Activated CD4-positive, alpha-beta memory T cell treated with anti-CD3 and anti-CD28 coated beads, Interleukin-2, amount 10 ng/mL, durations not matched to agents 7 days and 5 days (primary cell): ENCODE data around the gene ELP5. TPM values are rescaled to one million over a fixed set of nuclear protein-coding genes. Genes with fewer than 3 reads are reported as not detected.
"Not testable (repeated sequence)": the region's sequence is repeated elsewhere in the genome, so short reads cannot be mapped to it uniquely, and the experiment has no call there.

Source experiments
- CTCF ChIA-PET: fragments of 350-600 bp; sonication (Branson Sonifier 250); formaldehyde crosslinking; loops from one replicate; lab custom pipeline; 2021; ENCODE audit warnings: antibody characterized with exemption, inconsistent platforms; lab: Charles Lee
- POLR2A ChIA-PET: fragments of 350-600 bp; sonication (Branson Sonifier 250); formaldehyde crosslinking; loops from one replicate; lab custom pipeline; 2021; ENCODE audit warnings: antibody characterized with exemption; lab: Charles Lee
- DNase-seq: peaks from one replicate; pipeline ENCODE4 v3.0.0-alpha.2; 2020
- H3K27ac Mint-ChIP-seq: one replicate; pipeline ENCODE4 v1.8.0; 2021; ENCODE audit warnings: mild to moderate bottlenecking, mixed read lengths
- H3K27me3 Mint-ChIP-seq: one replicate; pipeline ENCODE4 v1.8.0; 2021; ENCODE audit warnings: mixed read lengths
- H3K36me3 Mint-ChIP-seq: one replicate; pipeline ENCODE4 v1.8.0; 2021; ENCODE audit warnings: low read depth, mixed read lengths
- H3K4me1 Mint-ChIP-seq: one replicate; pipeline ENCODE4 v1.8.0; 2021; ENCODE audit warnings: mixed read lengths
- H3K4me3 Mint-ChIP-seq: one replicate; pipeline ENCODE4 v1.8.0; 2021; ENCODE audit warnings: mild to moderate bottlenecking, mixed read lengths
- H3K9me3 Mint-ChIP-seq: one replicate; pipeline ENCODE4 v1.8.0; 2021; ENCODE audit warnings: mixed read lengths
- total RNA-seq, 2 experiments: library from RNA; stranded (reverse); gene quantifications; one replicate each; pipeline ENCODE4 v1.2.3, GENCODE V29; 2021

The ELP5 gene
- total RNA-seq, 2 experiments from 2014 or later, result 40.4 to 42.1 TPM

- H3K36me3 Mint-ChIP-seq, result peaks cover 74% of the 10 kb centered on the region
- POLR2A ChIA-PET, result interaction anchor here (0.6 to 9.1 kb wide), 11 partner anchors 11 to 447 kb away, joined by 3 to 100 read pairs (median 6); partner anchors contain the start of genes ACADVL, ACAP1, CTDNEP1 and DLG4
- peak; percentile 98 for DNase-seq
- H3K9me3 Mint-ChIP-seq, result no peaks in the 10 kb centered on the region
- CTCF ChIA-PET, result interaction anchor here (0.6 to 6.6 kb wide), 4 partner anchors 18 to 321 kb away, joined by 4 to 44 read pairs (median 5); partner anchors contain the start of genes ACADVL and DLG4
- no peaks in the 10 kb centered on the region for H3K27me3 Mint-ChIP-seq
- H3K4me1 Mint-ChIP-seq, result peaks cover 71% of the 10 kb centered on the region
- H3K4me3 Mint-ChIP-seq, result peak within 1 kb of the TSS; percentile 87
- H3K27ac Mint-ChIP-seq, result peak within 1 kb of the TSS; percentile 92
Measured at GRCh38 chr17:7239091-7240027, 12.7 kb upstream of the ELP5 start, which contains the start of gene PHF23. Gene PHF23, minus strand, starts transcription at chr17:7239457. Its CDS starts 178 bp downstream, at chr17:7239279.

- no peak for DNase-seq
- Mint-ChIP-seq H3K36me3 (peaks cover 69% of the 10 kb centered on the region), H3K27ac (peak overlapping the region; percentile 92), H3K4me1 (peaks cover 62% of the 10 kb centered on the region), H3K9me3 (no peaks in the 10 kb centered on the region), H3K4me3 (peak overlapping the region; percentile 87), H3K27me3 (no peaks in the 10 kb centered on the region)
- ChIA-PET CTCF (interaction anchor here (1.6 to 6.6 kb wide), 4 partner anchors 19 to 320 kb away, joined by 4 to 44 read pairs (median 12); partner anchors contain the start of genes ACADVL and DLG4), POLR2A (interaction anchor here (1.0 to 9.1 kb wide), 4 partner anchors 10 to 334 kb away, joined by 3 to 100 read pairs (median 38); partner anchors contain the start of genes ACADVL, CTDNEP1, DLG4 and ELP5)
Measured at GRCh38 chr17:7240375-7240774, 11.6 kb upstream of the ELP5 start.

- peak overlapping the region; percentile 87 for H3K4me3 Mint-ChIP-seq
- POLR2A ChIA-PET, result interaction anchor here (0.6 to 9.1 kb wide), 8 partner anchors 9 to 446 kb away, joined by 3 to 100 read pairs (median 12); partner anchors contain the start of genes ACADVL, CTDNEP1, DLG4 and ELP5
- no peaks in the 10 kb centered on the region for H3K27me3 Mint-ChIP-seq
- peaks cover 55% of the 10 kb centered on the region for H3K4me1 Mint-ChIP-seq
- CTCF ChIA-PET, result interaction anchor here (0.9 to 2.7 kb wide), 5 partner anchors 8 to 374 kb away, joined by 3 to 19 read pairs (median 6); partner anchors contain the start of genes ACADVL, DLG4 and FXR2
- no peak for DNase-seq
- peak overlapping the region; percentile 92 for H3K27ac Mint-ChIP-seq
- peaks cover 66% of the 10 kb centered on the region for H3K36me3 Mint-ChIP-seq
- no peaks in the 10 kb centered on the region for H3K9me3 Mint-ChIP-seq
Measured at GRCh38 chr17:7241090-7241733, 10.8 kb upstream of the ELP5 start.

- POLR2A ChIA-PET, result interaction anchor here (0.6 to 9.1 kb wide), 11 partner anchors 8 to 445 kb away, joined by 3 to 100 read pairs (median 8); partner anchors contain the start of genes ACADVL, CTDNEP1, DLG4 and DVL2
- DNase-seq, result peak; percentile 95
- H3K9me3 Mint-ChIP-seq, result no peaks in the 10 kb centered on the region
Measured at GRCh38 chr17:7241783-7242716, 10.0 kb upstream of the ELP5 start, which contains the start of gene GABARAP. Gene GABARAP, minus strand, starts transcription at chr17:7242449. Its CDS starts 119 bp downstream, at chr17:7242330.

GRCh38 chr17:7242717-7243452 lies 9.1 kb upstream of the ELP5 start:
- Mint-ChIP-seq H3K4me3 (peak overlapping the region; percentile 87), H3K36me3 (peaks cover 65% of the 10 kb centered on the region)

More at GRCh38 chr17:7241783-7242716, 10.0 kb upstream of the ELP5 start, which contains the start of gene GABARAP:
- no peaks in the 10 kb centered on the region for H3K27me3 Mint-ChIP-seq
- peaks cover 66% of the 10 kb centered on the region for H3K36me3 Mint-ChIP-seq
- peak within 1 kb of the TSS; percentile 92 for H3K27ac Mint-ChIP-seq
- peaks cover 54% of the 10 kb centered on the region for H3K4me1 Mint-ChIP-seq
- H3K4me3 Mint-ChIP-seq, result peak within 1 kb of the TSS; percentile 87
- CTCF ChIA-PET, result interaction anchor here (0.6 to 2.7 kb wide), 7 partner anchors 9 to 799 kb away, joined by 3 to 19 read pairs (median 4); partner anchors contain the start of genes ACADVL, CTDNEP1, DLG4 and FXR2

GRCh38 chr17:7243453-7243729 lies 8.6 kb upstream of the ELP5 start:
- ChIA-PET CTCF (no interaction called here), POLR2A (interaction anchor here (2.4 to 9.1 kb wide), 4 partner anchors 7 to 443 kb away, joined by 12 to 100 read pairs (median 43); partner anchors contain the start of genes ACADVL, CTDNEP1, DLG4 and ELP5)
- Mint-ChIP-seq H3K27me3 (no peaks in the 10 kb centered on the region), H3K27ac (peak overlapping the region; percentile 72), H3K4me3 (peak overlapping the region; percentile 73), H3K9me3 (no peaks in the 10 kb centered on the region), H3K4me1 (peaks cover 52% of the 10 kb centered on the region), H3K36me3 (peaks cover 65% of the 10 kb centered on the region)
- DNase-seq, result no peak

More at GRCh38 chr17:7242717-7243452, 9.1 kb upstream of the ELP5 start:
- POLR2A ChIA-PET, result interaction anchor here (1.0 to 9.1 kb wide), 8 partner anchors 8 to 444 kb away, joined by 3 to 100 read pairs (median 12); partner anchors contain the start of genes ACADVL, CTDNEP1, DLG4 and DVL2
- Mint-ChIP-seq H3K4me1 (peaks cover 52% of the 10 kb centered on the region), H3K9me3 (no peaks in the 10 kb centered on the region), H3K27ac (peak overlapping the region; percentile 92), H3K27me3 (no peaks in the 10 kb centered on the region)
- CTCF ChIA-PET, result interaction anchor here (0.6 to 2.6 kb wide), 4 partner anchors 8 to 800 kb away, joined by 3 to 19 read pairs (median 7); partner anchors contain the start of genes ACADVL, CTDNEP1 and DLG4
- peak; percentile 93 for DNase-seq

GRCh38 chr17:7243838-7244237 lies 8.2 kb upstream of the ELP5 start:
- peaks cover 65% of the 10 kb centered on the region for H3K36me3 Mint-ChIP-seq
- peak overlapping the region; percentile 72 for H3K27ac Mint-ChIP-seq
- H3K9me3 Mint-ChIP-seq, DNase-seq, H3K27me3 Mint-ChIP-seq, CTCF ChIA-PET: not testable (repeated sequence)
- POLR2A ChIA-PET, result interaction anchor here (6.4 to 9.1 kb wide), 2 partner anchors 7 to 23 kb away, joined by 74 to 100 read pairs; partner anchors contain the start of genes ACADVL, CTDNEP1, DLG4 and ELP5
- H3K4me1 Mint-ChIP-seq, result peaks cover 57% of the 10 kb centered on the region
- H3K4me3 Mint-ChIP-seq, result peak overlapping the region; percentile 73

GRCh38 chr17:7246779-7247178 lies 5.2 kb upstream of the ELP5 start:
- peaks cover 52% of the 10 kb centered on the region for H3K36me3 Mint-ChIP-seq
- POLR2A ChIA-PET, result no interaction called here
- H3K4me1 Mint-ChIP-seq, result peaks cover 55% of the 10 kb centered on the region

GRCh38 chr17:7248796-7249195 lies 3.2 kb upstream of the ELP5 start:
- H3K4me1 Mint-ChIP-seq, result peaks cover 55% of the 10 kb centered on the region
- ChIA-PET CTCF (interaction anchor here (1.7 kb wide), 1 partner anchor 28 kb away, joined by 5 read pairs; no protein-coding TSS in a partner anchor), POLR2A (interaction anchor here (1.3 to 3.9 kb wide), 3 partner anchors 8 to 35 kb away, joined by 4 to 74 read pairs (median 7); partner anchors contain the start of genes DVL2, GABARAP and PHF23)
- H3K9me3 Mint-ChIP-seq, result no peaks in the 10 kb centered on the region
- DNase-seq, result no peak
- H3K27ac Mint-ChIP-seq, result peak overlapping the region; percentile 34
- H3K36me3 Mint-ChIP-seq, result peaks cover 52% of the 10 kb centered on the region
- peak overlapping the region; percentile 91 for H3K4me3 Mint-ChIP-seq
- H3K27me3 Mint-ChIP-seq, result no peaks in the 10 kb centered on the region

More at GRCh38 chr17:7246779-7247178, 5.2 kb upstream of the ELP5 start:
- H3K27ac Mint-ChIP-seq, result peak overlapping the region; percentile 61
- no peak for DNase-seq
- no peaks in the 10 kb centered on the region for H3K9me3 Mint-ChIP-seq
- no peak overlapping the region for H3K4me3 Mint-ChIP-seq
- no peaks in the 10 kb centered on the region for H3K27me3 Mint-ChIP-seq
- CTCF ChIA-PET, result no interaction called here

- Mint-ChIP-seq H3K4me1 (peaks cover 57% of the 10 kb centered on the region), H3K27ac (peak overlapping the region; percentile 89), H3K9me3 (no peaks in the 10 kb centered on the region), H3K4me3 (peak overlapping the region; percentile 91), H3K27me3 (no peaks in the 10 kb centered on the region), H3K36me3 (peaks cover 52% of the 10 kb centered on the region)
- ChIA-PET CTCF (interaction anchor here (1.4 to 1.7 kb wide), 2 partner anchors 29 to 47 kb away, joined by 3 to 5 read pairs; no protein-coding TSS in a partner anchor), POLR2A (interaction anchor here (1.3 to 3.9 kb wide), 4 partner anchors 8 to 87 kb away, joined by 4 to 74 read pairs (median 6); partner anchors contain the start of genes ACAP1, DVL2, GABARAP and PHF23)
- no peak for DNase-seq
Measured at GRCh38 chr17:7249214-7249613, 2.8 kb upstream of the ELP5 start.
